Calu3 (cell line): ENCODE measurements around the gene FOXP1. TPM values are rescaled to one million over a fixed set of nuclear protein-coding genes. Genes with fewer than 3 reads are reported as not detected.
A peak's percentile ranks its signal among the peaks of the same experiment; 100 is the strongest.

Source experiments
- BruUV-seq: library from RNA; stranded (reverse); fragments of 400-500 nt; replicated peaks from 2 replicates; lab custom pipeline; 2021; lab: Mats Ljungman, UMichigan
- CTCF ChIA-PET: fragments of 300-600 bp; sonication (Branson Sonifier 250); formaldehyde crosslinking; loops from one replicate; lab custom pipeline; 2022; ENCODE audit warnings: antibody characterized with exemption; lab: Charles Lee
- DNase-seq: peaks from one replicate; pipeline ENCODE4 v3.0.0; 2022
- H3K27ac Mint-ChIP-seq: one replicate; pipeline ENCODE4 v1.8.0; 2022; ENCODE audit warnings: mixed read lengths; ENCODE audit not compliant: unreplicated experiment
- H3K27me3 Mint-ChIP-seq: one replicate; pipeline ENCODE4 v1.8.0; 2022; ENCODE audit warnings: mixed read lengths; ENCODE audit not compliant: unreplicated experiment
- H3K36me3 Mint-ChIP-seq: one replicate; pipeline ENCODE4 v1.8.0; 2022; ENCODE audit warnings: mild to moderate bottlenecking, moderate library complexity, mixed read lengths; ENCODE audit not compliant: insufficient read depth, unreplicated experiment
- H3K4me1 Mint-ChIP-seq: one replicate; pipeline ENCODE4 v1.8.0; 2022; ENCODE audit warnings: mild to moderate bottlenecking, low read depth, mixed read lengths; ENCODE audit not compliant: unreplicated experiment
- H3K4me3 Mint-ChIP-seq: one replicate; pipeline ENCODE4 v1.8.0; 2022; ENCODE audit warnings: mild to moderate bottlenecking, low read depth, moderate library complexity, mixed read lengths; ENCODE audit not compliant: unreplicated experiment
- H3K9me3 Mint-ChIP-seq: one replicate; pipeline ENCODE4 v1.8.0; 2022; ENCODE audit warnings: low read depth, mixed read lengths; ENCODE audit not compliant: unreplicated experiment
- intact Hi-C: fragments of 100-400 bp; cut with micrococcal nuclease; formaldehyde crosslinking; loops from one replicate; pipeline ENCODE4 v1.10.0; 2022; ENCODE audit not compliant: unreplicated experiment
- total RNA-seq: library from RNA; stranded (reverse); gene quantifications from 2 replicates; pipeline ENCODE4 v1.2.3, GENCODE V29; 2022
- TF ChIP-seq, protein P1 (sequence below): fragments of 200-600 bp; IDR thresholded peaks from one replicate; pipeline ENCODE4 v1.8.0; 2022; ENCODE audit warnings: antibody characterized with exemption; ENCODE audit not compliant: unreplicated experiment

FOXP1 gene
- total RNA-seq, 1 experiment from 2014 or later = 82.8 TPM

DNA sequence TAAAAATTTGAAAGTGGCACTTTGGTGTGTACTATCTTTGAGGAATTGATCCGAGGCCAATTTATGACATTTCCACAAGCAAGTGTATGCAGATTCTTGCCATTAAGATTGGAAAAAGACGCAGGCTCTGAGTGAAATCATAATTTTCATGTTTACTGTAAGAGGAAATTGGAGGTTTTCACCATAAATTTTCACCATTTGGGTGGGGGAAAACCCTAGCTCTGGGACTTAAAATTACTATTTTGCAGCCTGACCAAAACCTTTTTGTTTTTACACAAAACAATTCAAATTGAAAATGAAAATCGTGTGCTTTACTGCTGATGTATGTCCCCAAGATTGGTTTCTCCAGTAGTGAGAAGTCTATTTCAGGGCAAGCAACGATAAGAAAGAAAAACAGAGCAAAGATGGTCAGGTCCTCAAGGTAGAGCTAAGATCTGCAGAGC lies 282.6 kb downstream of the FOXP1 start:
- intact Hi-C loops = loop anchor here (5.0 to 10.0 kb wide), 3 partner anchors 54 to 746 kb away; no protein-coding TSS in a partner anchor
- Mint-ChIP-seq H3K4me1 (peaks cover 38% of the 10 kb centered on the region), H3K4me3 (no peak overlapping the region), H3K27me3 (no peaks in the 10 kb centered on the region), H3K9me3 (no peaks in the 10 kb centered on the region), H3K36me3 (peaks cover 9% of the 10 kb centered on the region), H3K27ac (no peak overlapping the region)
- DNase-seq = no peak
- CTCF ChIA-PET = interaction anchor here (0.5 kb wide), 1 partner anchor 17 kb away, joined by 5 read pairs; no protein-coding TSS in a partner anchor
- no TSS peak for BruUV-seq
- TF ChIP-seq, protein P1, sequence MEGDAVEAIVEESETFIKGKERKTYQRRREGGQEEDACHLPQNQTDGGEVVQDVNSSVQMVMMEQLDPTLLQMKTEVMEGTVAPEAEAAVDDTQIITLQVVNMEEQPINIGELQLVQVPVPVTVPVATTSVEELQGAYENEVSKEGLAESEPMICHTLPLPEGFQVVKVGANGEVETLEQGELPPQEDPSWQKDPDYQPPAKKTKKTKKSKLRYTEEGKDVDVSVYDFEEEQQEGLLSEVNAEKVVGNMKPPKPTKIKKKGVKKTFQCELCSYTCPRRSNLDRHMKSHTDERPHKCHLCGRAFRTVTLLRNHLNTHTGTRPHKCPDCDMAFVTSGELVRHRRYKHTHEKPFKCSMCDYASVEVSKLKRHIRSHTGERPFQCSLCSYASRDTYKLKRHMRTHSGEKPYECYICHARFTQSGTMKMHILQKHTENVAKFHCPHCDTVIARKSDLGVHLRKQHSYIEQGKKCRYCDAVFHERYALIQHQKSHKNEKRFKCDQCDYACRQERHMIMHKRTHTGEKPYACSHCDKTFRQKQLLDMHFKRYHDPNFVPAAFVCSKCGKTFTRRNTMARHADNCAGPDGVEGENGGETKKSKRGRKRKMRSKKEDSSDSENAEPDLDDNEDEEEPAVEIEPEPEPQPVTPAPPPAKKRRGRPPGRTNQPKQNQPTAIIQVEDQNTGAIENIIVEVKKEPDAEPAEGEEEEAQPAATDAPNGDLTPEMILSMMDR = no peak

DNA sequence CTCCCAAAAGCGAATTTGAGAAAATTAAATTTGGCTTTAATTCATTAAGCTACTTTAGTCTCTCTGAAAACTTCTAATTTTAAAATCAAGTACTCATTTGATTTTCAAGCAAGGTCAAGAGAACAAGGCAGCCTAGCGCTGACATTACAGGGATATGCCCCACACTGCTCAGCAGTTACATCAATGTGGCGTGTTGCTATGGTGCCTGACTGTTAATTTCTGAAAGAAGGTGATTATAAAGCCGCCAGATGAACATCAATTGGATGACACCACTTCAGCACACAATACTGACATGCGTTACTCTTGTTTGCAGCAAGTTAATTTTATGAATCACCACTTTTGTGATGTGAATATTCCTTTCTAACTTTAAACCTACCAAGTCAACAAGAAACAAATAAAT lies 284.4 kb downstream of the FOXP1 start:
- H3K4me3 Mint-ChIP-seq = no peak overlapping the region
- no TSS peak for BruUV-seq
- peaks cover 29% of the 10 kb centered on the region for H3K4me1 Mint-ChIP-seq
- no peaks in the 10 kb centered on the region for H3K27me3 Mint-ChIP-seq
- CTCF ChIA-PET = no interaction called here
- TF ChIP-seq, protein P1 = no peak
- H3K27ac Mint-ChIP-seq = no peak overlapping the region
- no peaks in the 10 kb centered on the region for H3K9me3 Mint-ChIP-seq
- no peaks in the 10 kb centered on the region for H3K36me3 Mint-ChIP-seq
- intact Hi-C loops = no loop called here
- no peak for DNase-seq

DNA sequence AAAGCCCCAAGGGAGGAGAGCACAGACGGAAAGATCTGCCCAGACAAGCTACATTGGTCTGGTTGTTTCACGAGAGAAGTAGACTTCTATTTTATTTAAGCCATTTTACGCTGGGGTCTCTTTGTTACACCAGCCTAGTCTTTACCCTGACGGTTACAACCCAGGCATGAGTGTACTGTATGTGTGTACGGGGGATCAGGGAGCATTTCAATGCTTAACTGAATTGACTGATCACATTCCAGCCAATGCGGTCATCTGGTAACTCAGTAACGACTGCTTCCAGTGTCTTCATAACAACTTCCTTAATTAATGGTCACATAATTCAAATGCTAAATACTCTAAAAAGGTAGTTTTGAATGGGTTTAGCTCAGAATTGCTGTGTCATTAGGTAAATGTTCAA lies 288.6 kb downstream of the FOXP1 start:
- peaks cover 2% of the 10 kb centered on the region for H3K9me3 Mint-ChIP-seq
- no peak overlapping the region for H3K27ac Mint-ChIP-seq
- BruUV-seq = no TSS peak
- peak; percentile 2 for DNase-seq
- no peaks in the 10 kb centered on the region for H3K36me3 Mint-ChIP-seq
- H3K4me1 Mint-ChIP-seq = peaks cover 9% of the 10 kb centered on the region
- H3K4me3 Mint-ChIP-seq = no peak overlapping the region
- CTCF ChIA-PET = interaction anchor here (0.6 kb wide), 1 partner anchor 328 kb away, joined by 3 read pairs; no protein-coding TSS in a partner anchor
- H3K27me3 Mint-ChIP-seq = no peaks in the 10 kb centered on the region
- TF ChIP-seq, protein P1 = no peak
- intact Hi-C loops = loop anchor here (2.0 kb wide), 1 partner anchor 158 kb away; no protein-coding TSS in a partner anchor

DNA sequence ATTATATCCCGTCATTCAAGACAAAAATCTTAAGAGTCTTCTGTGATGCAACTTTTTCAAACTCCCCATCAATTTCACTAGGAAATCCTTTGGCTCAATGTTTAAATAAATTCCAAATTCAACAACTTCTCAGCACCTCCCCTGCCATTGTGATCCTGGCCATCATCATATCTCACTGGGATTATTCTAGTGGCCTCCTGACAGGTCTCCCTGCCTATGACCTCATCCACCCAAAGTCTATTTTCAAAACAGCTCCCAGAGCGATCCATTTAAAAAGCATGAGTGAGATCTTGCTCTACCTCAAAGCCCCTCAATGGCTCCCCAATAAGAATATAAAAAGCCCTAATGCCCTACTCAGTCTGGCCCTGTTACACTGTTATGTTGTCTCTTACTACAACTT lies 293.2 kb downstream of the FOXP1 start:
- Mint-ChIP-seq H3K36me3 (no peaks in the 10 kb centered on the region), H3K27me3 (no peaks in the 10 kb centered on the region), H3K27ac (no peak overlapping the region), H3K4me3 (no peak overlapping the region), H3K4me1 (peaks cover 9% of the 10 kb centered on the region), H3K9me3 (peaks cover 3% of the 10 kb centered on the region)
- TF ChIP-seq, protein P1 = no peak
- intact Hi-C loops = no loop called here
- BruUV-seq = no TSS peak
- no peak for DNase-seq
- CTCF ChIA-PET = no interaction called here
